ENCODE measurements around the gene MDM4. TPM values are rescaled to one million over a fixed set of nuclear protein-coding genes. Genes with fewer than 3 reads are reported as not detected.

Gene MDM4
- total RNA-seq, 1 experiment from 2014 or later, result 49.6 TPM

GRCh38 chr1:204600968-204601367 lies 84.8 kb downstream of the MDM4 start:
- Mint-ChIP-seq H3K27ac (no peak overlapping the region), H3K9me3 (no peaks in the 10 kb centered on the region), H3K27me3 (ENCODE audit: low read depth) (peaks cover 9% of the 10 kb centered on the region), H3K4me1 (peaks cover 32 to 38% of the 10 kb centered on the region in 2 experiments), H3K4me3 (no peak overlapping the region), H3K36me3 (ENCODE audit: insufficient read depth in 1 of 3, low read depth in 3 of 3) (peaks cover 0 to 3% (median 0%) of the 10 kb centered on the region in 3 experiments; a peak in 2 of 7 replicates)
- no peak overlapping the region for H3K23ac ChIP-seq (ENCODE audit: insufficient read length, low read depth, low read length)
- H3K27me3 ChIP-seq (ENCODE audit: insufficient read depth, low read length), result no peaks in the 10 kb centered on the region
- H3K14ac ChIP-seq (ENCODE audit: insufficient read depth, low read length), result no peak overlapping the region
- no CpG with 5 or more reads among the region's 4 CpGs for WGBS (ENCODE audit: extremely low coverage, insufficient read length, low lambda C conversion rate)
- no peak overlapping the region for H4K91ac ChIP-seq (ENCODE audit: insufficient read length, low read depth, low read length)
- no peak overlapping the region for H3K27ac ChIP-seq (ENCODE audit: insufficient read length, low read depth, low read length)
- H2AK5ac ChIP-seq (ENCODE audit: insufficient read length, low read length), result no peak overlapping the region
- no peak overlapping the region for H3K9ac ChIP-seq (ENCODE audit: extremely low read depth, insufficient read length, low read length)
- H4K8ac ChIP-seq (replicated peaks; ENCODE audit: insufficient read length, low read depth, low read length), result no peak overlapping the region
- no peaks in the 10 kb centered on the region for H3K9me3 ChIP-seq (ENCODE audit: control insufficient read depth, low read depth, low read length)
- H3K4me1 ChIP-seq (ENCODE audit: insufficient read depth, low read length), result peaks cover 12% of the 10 kb centered on the region; the same call in 1 of the 2 replicates
- no peak overlapping the region for H2BK5ac ChIP-seq (ENCODE audit: insufficient read length, low read length)
- H3T11ph ChIP-seq (ENCODE audit: low read length), result no peak overlapping the region
- TF ChIP-seq CTCF (conservative IDR thresholded peaks at IDR 0.05), result peak; percentile 65
- no peak overlapping the region for H3K4me2 ChIP-seq (ENCODE audit: insufficient read depth, insufficient read length, low read length)
- no peak overlapping the region for H2BK12ac ChIP-seq (ENCODE audit: insufficient read length, low read depth, low read length)
- H3K56ac ChIP-seq (ENCODE audit: insufficient read length, low read depth, low read length), result no peak overlapping the region
- no peak overlapping the region for H2BK20ac ChIP-seq (ENCODE audit: low read depth, low read length, poor library complexity, severe bottlenecking)
- no peak overlapping the region for H2BK15ac ChIP-seq (ENCODE audit: low read depth, low read length)
- no peaks in the 10 kb centered on the region for H4K20me1 ChIP-seq (ENCODE audit: control insufficient read depth, insufficient read depth, insufficient read length)
- H4K5ac ChIP-seq (ENCODE audit: insufficient read length, low read depth, low read length), result no peak overlapping the region
- H3K23me2 ChIP-seq (ENCODE audit: insufficient read length, low read depth, low read length, poor library complexity, severe bottlenecking), result no peaks in the 10 kb centered on the region
- H2BK120ac ChIP-seq (ENCODE audit: low read depth, low read length, poor library complexity, severe bottlenecking), result no peak overlapping the region
- H3K79me2 ChIP-seq (ENCODE audit: insufficient read depth, low read length), result no peaks in the 10 kb centered on the region
- no peak overlapping the region for H3K18ac ChIP-seq (ENCODE audit: insufficient read length, low read depth, low read length)
- peak; percentile 58 for DNase-seq
- H2AFZ ChIP-seq (ENCODE audit: low read length), result no peak overlapping the region
- H3K79me1 ChIP-seq (ENCODE audit: insufficient read depth, low read depth, low read length, poor library complexity, severe bottlenecking), result no peaks in the 10 kb centered on the region
- no peak overlapping the region for H3K4ac ChIP-seq (ENCODE audit: low read depth, low read length)

Measured in H9 (cell line).